ENCODE results near the gene NEDD4L.

The NEDD4L gene

GRCh38 chr18:58054041-58054781, 10.2 kb downstream of the NEDD4L start:
- FAIRE-seq: no peak

- no peak for FAIRE-seq
Observed at GRCh38 chr18:58055890-58056558, 12.0 kb downstream of the NEDD4L start.

GRCh38 chr18:58056852-58057251, 12.8 kb downstream of the NEDD4L start:
- no peak for FAIRE-seq

- FAIRE-seq: no peak
Observed at GRCh38 chr18:58057291-58057965, 13.4 kb downstream of the NEDD4L start.

- FAIRE-seq: no peak
Observed at GRCh38 chr18:58058720-58059119, 14.7 kb downstream of the NEDD4L start.

- no peak for FAIRE-seq
Observed at GRCh38 chr18:58060254-58060653, 16.2 kb downstream of the NEDD4L start.

- no peak for FAIRE-seq
Observed at GRCh38 chr18:58061349-58061748, 17.3 kb downstream of the NEDD4L start.

GRCh38 chr18:58064406-58064998, 20.5 kb downstream of the NEDD4L start:
- FAIRE-seq: no peak

- no peak for FAIRE-seq
Observed at GRCh38 chr18:58065956-58066355, 21.9 kb downstream of the NEDD4L start.

- FAIRE-seq: no peak
Observed at GRCh38 chr18:58067601-58068000, 23.6 kb downstream of the NEDD4L start.

GRCh38 chr18:58069099-58069498, 25.1 kb downstream of the NEDD4L start:
- no peak for FAIRE-seq

GRCh38 chr18:58069721-58070292, 25.8 kb downstream of the NEDD4L start:
- no peak for FAIRE-seq

GRCh38 chr18:58076052-58076451, 32.0 kb downstream of the NEDD4L start:
- FAIRE-seq: no peak

- no peak for FAIRE-seq
Observed at GRCh38 chr18:58077329-58077728, 33.3 kb downstream of the NEDD4L start.

- no peak for FAIRE-seq
Observed at GRCh38 chr18:58078889-58079573, 35.0 kb downstream of the NEDD4L start.

GRCh38 chr18:58080451-58080850, 36.4 kb downstream of the NEDD4L start:
- FAIRE-seq: no peak

- no peak for FAIRE-seq
Observed at GRCh38 chr18:58087928-58088690, 44.1 kb downstream of the NEDD4L start.

GRCh38 chr18:58088691-58089065, 44.7 kb downstream of the NEDD4L start:
- FAIRE-seq: no peak

GRCh38 chr18:58091099-58091611, 47.1 kb downstream of the NEDD4L start:
- FAIRE-seq: no peak

- FAIRE-seq: no peak
Observed at GRCh38 chr18:58093311-58093803, 49.3 kb downstream of the NEDD4L start.

GRCh38 chr18:58095222-58095621, 51.2 kb downstream of the NEDD4L start:
- no peak for FAIRE-seq

Data from TTC549 (cell line).